WTC11 (cell line): Measurements from ENCODE around the gene ZMYND15. TPM values are rescaled to one million over a fixed set of nuclear protein-coding genes. Genes with fewer than 3 reads are reported as not detected.

Experiments used
- ATAC-seq: fragments of 200-7000 bp; cut with Tn5 transposase; 2 replicates; pipeline ENCODE4 v1.10.0; 2021; ENCODE audit warnings: mild to moderate bottlenecking, moderate library complexity
- CTCF ChIA-PET: fragments of 300-600 bp; sonication (Branson Sonifier 250); formaldehyde crosslinking; loops from one replicate; lab custom pipeline; 2021; ENCODE audit warnings: antibody characterized with exemption; lab: Charles Lee
- POLR2A ChIA-PET: fragments of 350-600 bp; sonication (Branson Sonifier 250); formaldehyde crosslinking; loops from one replicate; lab custom pipeline; 2021; ENCODE audit warnings: antibody characterized with exemption; lab: Charles Lee
- DNase-seq: peaks from one replicate; pipeline ENCODE4 v3.0.0; 2021; ENCODE audit warnings: low spot score
- H3K27ac Mint-ChIP-seq: 2 replicates; pipeline ENCODE4 v1.8.0; 2021; ENCODE audit warnings: mixed read lengths
- H3K27me3 Mint-ChIP-seq: 2 replicates; pipeline ENCODE4 v1.8.0; 2021; ENCODE audit warnings: low read depth, mild to moderate bottlenecking, moderate library complexity, mixed read lengths
- H3K36me3 Mint-ChIP-seq: 2 replicates; pipeline ENCODE4 v1.8.0; 2021; ENCODE audit warnings: mixed read lengths
- H3K4me1 Mint-ChIP-seq: 2 replicates; pipeline ENCODE4 v1.8.0; 2022; ENCODE audit warnings: mixed read lengths
- H3K4me3 Mint-ChIP-seq: 2 replicates; pipeline ENCODE4 v1.8.0; 2021; ENCODE audit warnings: mild to moderate bottlenecking, moderate library complexity, mixed read lengths
- H3K9me3 Mint-ChIP-seq: 2 replicates; pipeline ENCODE4 v1.8.0; 2021; ENCODE audit warnings: mixed read lengths
- ATF1 ChIP-seq: sonication (generic); formaldehyde crosslinking; IDR thresholded peaks from 2 replicates; pipeline ENCODE4 v1.8.1; 2023; ENCODE audit warnings: mild to moderate bottlenecking, moderate library complexity, missing genetic modification reagents
- FOXP1 ChIP-seq: sonication (generic); formaldehyde crosslinking; IDR thresholded peaks from 2 replicates; pipeline ENCODE4 v1.8.0; 2022; ENCODE audit warnings: missing genetic modification reagents, mild to moderate bottlenecking, moderate library complexity, borderline replicate concordance
- GRHL2 ChIP-seq: fragments of 250-450 bp; sonication (Bioruptor Pico); IDR thresholded peaks from 2 replicates; pipeline ENCODE4 v1.8.0; 2022; ENCODE audit warnings: mild to moderate bottlenecking, moderate library complexity; ENCODE audit not compliant: insufficient replicate concordance, severe bottlenecking
- GTF2I ChIP-seq: fragments of 250-450 bp; sonication (Bioruptor Pico); conservative IDR thresholded peaks from 2 replicates; pipeline ENCODE4 v1.4.0; 2021; ENCODE audit warnings: mild to moderate bottlenecking
- HMGA2 ChIP-seq: fragments of 250-450 bp; sonication (Bioruptor Pico); IDR thresholded peaks from 2 replicates; pipeline ENCODE4 v1.4.0; 2021; ENCODE audit warnings: mild to moderate bottlenecking, moderate library complexity
- NFYB ChIP-seq: sonication (generic); formaldehyde crosslinking; conservative IDR thresholded peaks from 2 replicates; pipeline ENCODE4 v1.8.0; 2022; ENCODE audit warnings: low read depth, missing genetic modification reagents
- OVOL2 ChIP-seq: fragments of 250-450 bp; sonication (Bioruptor Pico); IDR thresholded peaks from 2 replicates; pipeline ENCODE4 v1.9.0; 2021; ENCODE audit warnings: mild to moderate bottlenecking, borderline replicate concordance
- SP1 ChIP-seq: sonication (generic); formaldehyde crosslinking; conservative IDR thresholded peaks from 2 replicates; pipeline ENCODE4 v1.8.1; 2022; ENCODE audit warnings: missing genetic modification reagents
- TP53 ChIP-seq: sonication (generic); formaldehyde crosslinking; IDR thresholded peaks from 2 replicates; pipeline ENCODE4 v1.8.1; 2023; ENCODE audit warnings: mild to moderate bottlenecking, missing genetic modification reagents
- ZNF121 ChIP-seq: sonication (generic); formaldehyde crosslinking; IDR thresholded peaks from 2 replicates; pipeline ENCODE4 v1.8.0; 2023; ENCODE audit warnings: missing genetic modification reagents
- total RNA-seq: library from RNA; stranded (reverse); gene quantifications from 3 replicates; pipeline ENCODE4 v1.2.3, GENCODE V29; 2021
- TF ChIP-seq, protein P1 (sequence below): sonication (generic); formaldehyde crosslinking; IDR thresholded peaks from 2 replicates; pipeline ENCODE4 v1.8.0; 2023; ENCODE audit warnings: mild to moderate bottlenecking, missing genetic modification reagents
- TF ChIP-seq, protein P2 (sequence below): sonication (generic); formaldehyde crosslinking; IDR thresholded peaks from 2 replicates; pipeline ENCODE4 v1.8.0; 2023; ENCODE audit warnings: missing genetic modification reagents
- TF ChIP-seq, protein P3 (sequence below): fragments of 250-450 bp; sonication (Bioruptor Pico); IDR thresholded peaks from 2 replicates; pipeline ENCODE4 v1.9.0; 2021; ENCODE audit warnings: mild to moderate bottlenecking
- TF ChIP-seq, protein P4 (sequence below): fragments of 250-450 bp; sonication (Bioruptor Pico); IDR thresholded peaks from 2 replicates; pipeline ENCODE4 v1.9.0; 2021; ENCODE audit warnings: moderate library complexity, mild to moderate bottlenecking, inconsistent platforms, borderline replicate concordance
- TF ChIP-seq, protein P5 (sequence below): sonication (generic); formaldehyde crosslinking; IDR thresholded peaks from 2 replicates; pipeline ENCODE4 v1.8.0; 2022; ENCODE audit warnings: mild to moderate bottlenecking, missing genetic modification reagents
- TF ChIP-seq, protein P6 (sequence below): sonication (generic); formaldehyde crosslinking; IDR thresholded peaks from 2 replicates; pipeline ENCODE4 v1.8.1; 2023; ENCODE audit warnings: mild to moderate bottlenecking, missing genetic modification reagents, moderate library complexity

Gene ZMYND15
- total RNA-seq, 1 experiment from 2014 or later = 0.63 TPM

DNA sequence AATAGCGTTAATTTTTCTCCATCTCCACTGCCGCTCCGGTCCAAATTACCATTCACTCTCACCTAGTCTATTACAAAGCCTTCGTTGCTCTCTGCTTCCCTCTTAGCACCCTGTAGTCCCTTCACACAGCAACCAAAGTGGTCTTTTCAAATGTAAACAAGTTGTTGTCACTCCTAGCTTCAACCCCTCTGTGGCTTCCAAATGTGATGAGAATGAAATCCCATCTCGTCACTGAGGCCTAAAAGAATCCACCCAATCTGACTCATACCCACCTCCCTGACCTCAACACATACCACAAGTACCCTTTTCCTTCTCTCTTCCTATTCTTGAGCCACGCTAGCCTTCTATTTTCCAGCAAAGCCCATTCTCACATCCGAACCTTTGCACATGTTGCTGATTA, 33.5 kb upstream of the ZMYND15 start (continued):
- TF ChIP-seq, protein P1, sequence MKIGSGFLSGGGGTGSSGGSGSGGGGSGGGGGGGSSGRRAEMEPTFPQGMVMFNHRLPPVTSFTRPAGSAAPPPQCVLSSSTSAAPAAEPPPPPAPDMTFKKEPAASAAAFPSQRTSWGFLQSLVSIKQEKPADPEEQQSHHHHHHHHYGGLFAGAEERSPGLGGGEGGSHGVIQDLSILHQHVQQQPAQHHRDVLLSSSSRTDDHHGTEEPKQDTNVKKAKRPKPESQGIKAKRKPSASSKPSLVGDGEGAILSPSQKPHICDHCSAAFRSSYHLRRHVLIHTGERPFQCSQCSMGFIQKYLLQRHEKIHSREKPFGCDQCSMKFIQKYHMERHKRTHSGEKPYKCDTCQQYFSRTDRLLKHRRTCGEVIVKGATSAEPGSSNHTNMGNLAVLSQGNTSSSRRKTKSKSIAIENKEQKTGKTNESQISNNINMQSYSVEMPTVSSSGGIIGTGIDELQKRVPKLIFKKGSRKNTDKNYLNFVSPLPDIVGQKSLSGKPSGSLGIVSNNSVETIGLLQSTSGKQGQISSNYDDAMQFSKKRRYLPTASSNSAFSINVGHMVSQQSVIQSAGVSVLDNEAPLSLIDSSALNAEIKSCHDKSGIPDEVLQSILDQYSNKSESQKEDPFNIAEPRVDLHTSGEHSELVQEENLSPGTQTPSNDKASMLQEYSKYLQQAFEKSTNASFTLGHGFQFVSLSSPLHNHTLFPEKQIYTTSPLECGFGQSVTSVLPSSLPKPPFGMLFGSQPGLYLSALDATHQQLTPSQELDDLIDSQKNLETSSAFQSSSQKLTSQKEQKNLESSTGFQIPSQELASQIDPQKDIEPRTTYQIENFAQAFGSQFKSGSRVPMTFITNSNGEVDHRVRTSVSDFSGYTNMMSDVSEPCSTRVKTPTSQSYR (CRISPR knock-in tag) = no peak
- TF ChIP-seq GRHL2 = no peak
- TF ChIP-seq, protein P2, sequence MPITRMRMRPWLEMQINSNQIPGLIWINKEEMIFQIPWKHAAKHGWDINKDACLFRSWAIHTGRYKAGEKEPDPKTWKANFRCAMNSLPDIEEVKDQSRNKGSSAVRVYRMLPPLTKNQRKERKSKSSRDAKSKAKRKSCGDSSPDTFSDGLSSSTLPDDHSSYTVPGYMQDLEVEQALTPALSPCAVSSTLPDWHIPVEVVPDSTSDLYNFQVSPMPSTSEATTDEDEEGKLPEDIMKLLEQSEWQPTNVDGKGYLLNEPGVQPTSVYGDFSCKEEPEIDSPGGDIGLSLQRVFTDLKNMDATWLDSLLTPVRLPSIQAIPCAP (CRISPR knock-in tag) = no peak
- TF ChIP-seq ATF1 (CRISPR knock-in tag) = no peak
- TF ChIP-seq, protein P3, sequence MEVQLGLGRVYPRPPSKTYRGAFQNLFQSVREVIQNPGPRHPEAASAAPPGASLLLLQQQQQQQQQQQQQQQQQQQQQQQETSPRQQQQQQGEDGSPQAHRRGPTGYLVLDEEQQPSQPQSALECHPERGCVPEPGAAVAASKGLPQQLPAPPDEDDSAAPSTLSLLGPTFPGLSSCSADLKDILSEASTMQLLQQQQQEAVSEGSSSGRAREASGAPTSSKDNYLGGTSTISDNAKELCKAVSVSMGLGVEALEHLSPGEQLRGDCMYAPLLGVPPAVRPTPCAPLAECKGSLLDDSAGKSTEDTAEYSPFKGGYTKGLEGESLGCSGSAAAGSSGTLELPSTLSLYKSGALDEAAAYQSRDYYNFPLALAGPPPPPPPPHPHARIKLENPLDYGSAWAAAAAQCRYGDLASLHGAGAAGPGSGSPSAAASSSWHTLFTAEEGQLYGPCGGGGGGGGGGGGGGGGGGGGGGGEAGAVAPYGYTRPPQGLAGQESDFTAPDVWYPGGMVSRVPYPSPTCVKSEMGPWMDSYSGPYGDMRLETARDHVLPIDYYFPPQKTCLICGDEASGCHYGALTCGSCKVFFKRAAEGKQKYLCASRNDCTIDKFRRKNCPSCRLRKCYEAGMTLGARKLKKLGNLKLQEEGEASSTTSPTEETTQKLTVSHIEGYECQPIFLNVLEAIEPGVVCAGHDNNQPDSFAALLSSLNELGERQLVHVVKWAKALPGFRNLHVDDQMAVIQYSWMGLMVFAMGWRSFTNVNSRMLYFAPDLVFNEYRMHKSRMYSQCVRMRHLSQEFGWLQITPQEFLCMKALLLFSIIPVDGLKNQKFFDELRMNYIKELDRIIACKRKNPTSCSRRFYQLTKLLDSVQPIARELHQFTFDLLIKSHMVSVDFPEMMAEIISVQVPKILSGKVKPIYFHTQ (CRISPR knock-in tag) = no peak
- no peak for TF ChIP-seq OVOL2 (CRISPR knock-in tag)
- no peak for TF ChIP-seq FOXP1 (CRISPR knock-in tag)
- TF ChIP-seq, all 79 proteins: peak for 0

DNA sequence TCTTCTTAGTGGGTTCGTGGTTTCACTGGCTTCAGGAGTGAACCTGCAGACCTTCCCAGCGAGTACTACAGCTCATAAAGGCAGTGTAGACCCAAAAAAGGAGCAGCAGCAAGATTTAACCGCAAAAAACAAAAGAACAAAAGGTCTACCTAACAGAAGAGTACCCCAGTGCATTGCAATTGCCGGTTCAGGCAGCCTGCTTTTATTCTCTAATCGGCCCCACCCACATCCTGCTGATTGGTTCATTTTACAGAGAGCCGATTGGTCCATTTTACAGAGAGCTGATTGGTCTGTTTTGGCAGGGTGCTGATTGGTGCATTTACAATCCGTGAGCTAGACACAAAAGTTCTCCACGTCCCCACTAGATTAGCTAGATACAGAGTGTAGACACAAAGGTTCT, 31.2 kb upstream of the ZMYND15 start:
- TF ChIP-seq NFYB (CRISPR knock-in tag) = peak; percentile 91
- TF ChIP-seq, protein P4, sequence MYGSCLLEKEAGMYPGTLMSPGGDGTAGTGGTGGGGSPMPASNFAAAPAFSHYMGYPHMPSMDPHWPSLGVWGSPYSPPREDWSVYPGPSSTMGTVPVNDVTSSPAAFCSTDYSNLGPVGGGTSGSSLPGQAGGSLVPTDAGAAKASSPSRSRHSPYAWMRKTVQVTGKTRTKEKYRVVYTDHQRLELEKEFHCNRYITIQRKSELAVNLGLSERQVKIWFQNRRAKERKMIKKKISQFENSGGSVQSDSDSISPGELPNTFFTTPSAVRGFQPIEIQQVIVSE (CRISPR knock-in tag) = no peak
- Mint-ChIP-seq H3K27ac (no peak overlapping the region; the same call in 1 of the 2 replicates), H3K36me3 (no peaks in the 10 kb centered on the region), H3K4me1 (peaks cover 36% of the 10 kb centered on the region), H3K27me3 (peaks cover 7% of the 10 kb centered on the region), H3K4me3 (peak overlapping the region; percentile 63), H3K9me3 (peaks cover 6% of the 10 kb centered on the region)
- CTCF ChIA-PET = interaction anchor here (0.7 to 2.6 kb wide), 4 partner anchors 23 to 259 kb away, joined by 3 to 17 read pairs (median 4); partner anchors contain the start of genes MED11, PSMB6 and SPAG7
- ATAC-seq = no peak
- POLR2A ChIA-PET = interaction anchor here (0.7 kb wide), 1 partner anchor 88 kb away, joined by 3 read pairs; the partner anchor contains the start of gene PSMB6
- peak; percentile 50 for DNase-seq

DNA sequence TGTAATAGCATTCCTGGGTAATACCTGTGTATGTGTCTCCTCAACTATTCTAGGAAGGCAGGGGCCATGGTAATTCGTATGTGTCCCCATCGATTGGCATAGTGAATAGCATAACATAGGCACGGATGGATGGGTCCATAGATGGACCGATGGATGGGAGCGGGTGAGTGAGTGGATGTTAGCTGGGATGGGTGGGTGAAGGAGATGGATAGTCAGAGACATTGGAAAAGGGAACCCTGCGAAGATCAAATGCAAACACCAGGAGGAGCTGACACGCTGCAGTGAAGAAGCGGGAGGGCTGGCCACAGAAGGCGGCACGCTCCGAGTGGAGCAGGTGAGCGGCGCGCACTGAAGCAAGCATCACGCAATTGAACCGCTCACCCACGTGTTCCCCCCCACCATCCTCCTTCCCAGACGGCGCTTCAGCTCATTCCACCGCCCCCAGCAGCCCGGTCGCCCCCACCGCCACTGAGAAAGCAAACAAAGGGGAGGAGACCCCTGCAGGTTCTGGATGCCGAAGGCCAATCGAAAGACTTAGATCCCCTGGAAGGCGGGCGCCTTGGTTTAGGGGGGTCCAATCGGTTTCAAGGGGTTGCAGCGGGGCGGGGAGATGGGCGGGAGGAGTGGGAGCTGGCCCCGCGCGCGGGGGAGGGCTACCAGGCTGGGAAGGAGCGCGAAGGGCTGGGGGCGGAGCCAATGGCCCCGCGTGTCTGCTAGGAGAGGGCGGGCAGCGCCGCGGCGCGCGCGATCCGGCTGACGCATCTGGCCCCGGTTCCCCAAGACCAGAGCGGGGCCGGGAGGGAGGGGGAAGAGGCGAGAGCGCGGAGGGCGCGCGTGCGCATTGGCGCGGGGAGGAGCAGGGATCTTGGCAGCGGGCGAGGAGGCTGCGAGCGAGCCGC, 29.6 kb upstream of the ZMYND15 start, which contains the start of gene ARRB2:
Gene ARRB2, plus strand, starts transcription at position 839 of the 899 bp plus-strand sequence. CDS start 90 bp downstream, outside the sequence.
- ChIA-PET CTCF (interaction anchor here (0.6 to 2.6 kb wide), 21 partner anchors 10 to 258 kb away, joined by 3 to 17 read pairs (median 3); partner anchors contain the start of genes ALOX15, GLTPD2, MED11 and PLD2), POLR2A (interaction anchor here (0.5 to 1.4 kb wide), 4 partner anchors 21 to 189 kb away, joined by 3 to 4 read pairs (median 4); partner anchors contain the start of genes C17orf107 and MED11)
- no peaks in the 10 kb centered on the region for H3K36me3 Mint-ChIP-seq
- H3K4me1 Mint-ChIP-seq = peaks cover 30% of the 10 kb centered on the region
- peak within 1 kb of the TSS; percentile 82 for H3K4me3 Mint-ChIP-seq
- ATAC-seq = peak; percentile 85
- H3K27me3 Mint-ChIP-seq = peaks cover 7% of the 10 kb centered on the region
- DNase-seq = peak; percentile 95
- peak within 1 kb of the TSS; percentile 98 for H3K27ac Mint-ChIP-seq
- H3K9me3 Mint-ChIP-seq = peaks cover 6% of the 10 kb centered on the region
- TF ChIP-seq, protein P5, sequence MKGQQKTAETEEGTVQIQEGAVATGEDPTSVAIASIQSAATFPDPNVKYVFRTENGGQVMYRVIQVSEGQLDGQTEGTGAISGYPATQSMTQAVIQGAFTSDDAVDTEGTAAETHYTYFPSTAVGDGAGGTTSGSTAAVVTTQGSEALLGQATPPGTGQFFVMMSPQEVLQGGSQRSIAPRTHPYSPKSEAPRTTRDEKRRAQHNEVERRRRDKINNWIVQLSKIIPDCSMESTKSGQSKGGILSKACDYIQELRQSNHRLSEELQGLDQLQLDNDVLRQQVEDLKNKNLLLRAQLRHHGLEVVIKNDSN (CRISPR knock-in tag) = no peak; the same call in 1 of the 2 replicates
- TF ChIP-seq GTF2I (no peak), ZNF121 (CRISPR knock-in tag) (0 out of 2 replicates have a peak, but pooled peaks have one; percentile 33), TP53 (CRISPR knock-in tag) (0 out of 2 replicates have a peak, but pooled peaks have one; percentile 26), FOXP1 (CRISPR knock-in tag) (peak; percentile 81), HMGA2 (CRISPR knock-in tag) (0 out of 2 replicates have a peak, but pooled peaks have one; percentile 11), SP1 (CRISPR knock-in tag) (peak; percentile 83)
- TF ChIP-seq, protein P3 (CRISPR knock-in tag) = no peak
- TF ChIP-seq, protein P6, sequence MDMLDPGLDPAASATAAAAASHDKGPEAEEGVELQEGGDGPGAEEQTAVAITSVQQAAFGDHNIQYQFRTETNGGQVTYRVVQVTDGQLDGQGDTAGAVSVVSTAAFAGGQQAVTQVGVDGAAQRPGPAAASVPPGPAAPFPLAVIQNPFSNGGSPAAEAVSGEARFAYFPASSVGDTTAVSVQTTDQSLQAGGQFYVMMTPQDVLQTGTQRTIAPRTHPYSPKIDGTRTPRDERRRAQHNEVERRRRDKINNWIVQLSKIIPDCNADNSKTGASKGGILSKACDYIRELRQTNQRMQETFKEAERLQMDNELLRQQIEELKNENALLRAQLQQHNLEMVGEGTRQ (CRISPR knock-in tag) = peak; percentile 47; the same call in 1 of the 2 replicates
